ENCODE measurements around the gene IARS1.

The IARS1 gene

DNA sequence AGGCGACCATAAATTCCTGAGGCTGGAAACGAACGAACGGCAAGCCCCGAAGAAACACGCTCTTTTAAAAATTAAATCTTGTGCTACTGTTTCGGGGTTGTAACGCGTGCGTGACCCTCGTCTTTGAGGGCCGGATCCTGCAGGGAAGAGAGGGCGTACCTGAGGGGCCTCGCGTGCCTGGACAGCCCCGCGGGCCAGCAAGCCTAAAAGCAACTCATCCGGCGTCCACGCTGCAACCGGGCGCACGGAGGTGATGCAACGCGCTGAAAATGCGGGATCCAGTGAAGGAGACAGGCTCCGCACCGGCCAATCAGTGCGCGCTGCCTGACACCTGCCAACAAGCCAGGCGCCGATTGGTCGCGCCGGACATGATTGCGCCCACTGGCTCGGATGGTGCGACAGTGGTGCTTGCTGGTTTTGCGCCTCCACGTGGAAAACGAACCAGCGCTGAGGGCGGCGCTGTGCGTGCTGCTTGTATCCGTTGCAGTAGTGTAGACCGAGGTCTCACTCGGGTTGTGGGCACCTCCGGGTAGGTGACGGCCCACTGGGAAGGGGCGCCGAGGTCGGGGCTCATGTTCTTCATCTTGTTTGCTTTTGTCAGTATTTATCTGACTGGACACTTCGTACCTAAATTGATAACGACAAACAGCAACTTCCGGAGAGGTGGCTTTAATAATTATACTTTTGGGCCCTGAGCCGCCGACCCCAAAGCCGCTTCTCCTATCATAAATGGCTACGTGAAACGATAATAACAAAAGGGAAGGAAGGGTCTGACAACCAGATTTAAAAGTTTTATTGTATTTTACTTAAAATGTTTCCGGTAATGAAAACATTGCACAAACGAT is at the start of gene IARS1:
Gene IARS1 (minus strand): TSS at position 246 of the 845 bp plus-strand sequence. CDS start 4,278 bp downstream, outside the sequence.
- DNase-seq (ENCODE audit: low read depth), result peak; percentile 100

- DNase-seq (ENCODE audit: low read depth), result no peak
These were observed 49.5 kb upstream of the IARS1 start for GRCh38 chr9:92342825-92343488.

GRCh38 chr9:92341578-92341977 is 48.1 kb upstream of the IARS1 start:
- DNase-seq (ENCODE audit: low read depth), result no peak

DNA sequence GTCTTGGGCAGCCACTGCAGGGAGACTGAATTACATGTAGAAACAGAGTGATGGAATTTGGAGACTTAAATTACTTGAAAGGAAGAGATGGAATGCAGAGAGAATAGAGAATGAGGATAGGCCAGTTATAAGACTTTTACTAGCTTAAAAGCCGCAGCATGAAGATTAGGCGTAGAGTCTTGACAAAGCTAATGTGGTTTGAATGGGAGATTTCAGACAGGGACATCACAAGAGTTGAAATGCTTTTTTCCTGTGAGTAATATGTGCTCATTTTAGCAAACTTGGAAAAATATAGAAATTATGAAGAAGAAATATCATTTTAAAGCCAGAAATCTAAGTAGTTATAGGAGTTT is 39.8 kb upstream of the IARS1 start:
- no peak for DNase-seq (ENCODE audit: low read depth)

DNA sequence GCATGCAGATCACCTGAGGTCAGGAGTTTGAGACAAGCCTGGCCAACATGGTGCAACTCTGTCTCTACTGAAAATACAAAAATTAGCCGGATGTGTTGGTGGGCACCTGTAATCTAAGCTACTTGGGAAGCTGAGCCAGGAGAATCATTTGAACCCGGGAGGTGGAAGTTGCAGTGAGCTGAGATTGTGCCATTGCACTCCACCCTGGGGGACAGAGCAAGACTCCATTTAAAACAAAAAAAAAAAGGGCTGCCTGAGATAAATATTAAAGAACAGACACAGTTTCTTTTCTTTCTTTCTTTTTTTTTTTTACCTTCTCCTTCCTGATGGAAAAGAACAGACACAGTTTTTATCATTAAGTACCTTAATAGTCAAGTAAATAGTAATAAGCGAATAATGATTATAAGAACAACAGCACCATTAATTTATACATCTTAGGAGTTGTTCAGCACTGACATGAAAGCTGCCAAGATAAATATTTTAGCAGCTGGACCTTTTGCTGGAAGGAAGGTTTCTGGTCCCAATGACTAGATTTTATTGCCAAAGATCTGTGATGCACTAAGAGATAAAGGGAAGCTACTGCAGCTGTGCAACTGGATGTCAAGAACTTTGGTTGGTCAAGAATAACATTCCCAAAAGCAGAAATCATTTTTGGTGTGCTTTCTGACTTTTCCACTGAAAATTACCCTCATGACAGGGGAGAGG is 39.2 kb upstream of the IARS1 start:
- DNase-seq (ENCODE audit: low read depth), result no peak

- no peak for DNase-seq (ENCODE audit: low read depth)
These were observed 34.7 kb upstream of the IARS1 start for GRCh38 chr9:92328225-92328624.

- DNase-seq (ENCODE audit: low read depth), result no peak
These were observed 33.9 kb upstream of the IARS1 start for GRCh38 chr9:92327283-92327850.

DNA sequence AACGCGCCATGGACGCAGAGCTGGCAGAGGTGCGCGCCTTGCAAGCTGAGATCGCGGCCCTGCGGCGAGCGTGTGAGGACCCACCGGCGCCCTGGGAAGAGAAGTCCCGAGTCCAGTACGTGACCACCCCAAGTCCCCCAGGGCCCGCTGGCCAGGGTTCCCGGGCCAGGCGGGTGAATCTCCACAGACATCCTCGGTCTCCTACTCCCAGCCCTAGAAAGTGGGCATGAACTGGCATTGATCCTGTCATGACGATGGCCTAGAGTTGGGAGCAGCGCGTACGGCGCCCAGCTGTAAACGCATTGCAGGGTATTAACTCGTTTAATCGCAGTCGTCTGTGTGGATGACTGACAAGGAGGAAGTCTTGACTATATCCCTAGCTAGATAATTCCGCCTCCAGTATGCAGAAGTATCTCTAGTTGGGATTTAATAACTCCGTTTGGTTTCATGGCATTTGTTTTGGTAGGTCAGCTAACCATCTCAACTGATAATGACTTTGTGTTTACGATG is 32.5 kb upstream of the IARS1 start:
- DNase-seq (ENCODE audit: low read depth), result no peak

DNA sequence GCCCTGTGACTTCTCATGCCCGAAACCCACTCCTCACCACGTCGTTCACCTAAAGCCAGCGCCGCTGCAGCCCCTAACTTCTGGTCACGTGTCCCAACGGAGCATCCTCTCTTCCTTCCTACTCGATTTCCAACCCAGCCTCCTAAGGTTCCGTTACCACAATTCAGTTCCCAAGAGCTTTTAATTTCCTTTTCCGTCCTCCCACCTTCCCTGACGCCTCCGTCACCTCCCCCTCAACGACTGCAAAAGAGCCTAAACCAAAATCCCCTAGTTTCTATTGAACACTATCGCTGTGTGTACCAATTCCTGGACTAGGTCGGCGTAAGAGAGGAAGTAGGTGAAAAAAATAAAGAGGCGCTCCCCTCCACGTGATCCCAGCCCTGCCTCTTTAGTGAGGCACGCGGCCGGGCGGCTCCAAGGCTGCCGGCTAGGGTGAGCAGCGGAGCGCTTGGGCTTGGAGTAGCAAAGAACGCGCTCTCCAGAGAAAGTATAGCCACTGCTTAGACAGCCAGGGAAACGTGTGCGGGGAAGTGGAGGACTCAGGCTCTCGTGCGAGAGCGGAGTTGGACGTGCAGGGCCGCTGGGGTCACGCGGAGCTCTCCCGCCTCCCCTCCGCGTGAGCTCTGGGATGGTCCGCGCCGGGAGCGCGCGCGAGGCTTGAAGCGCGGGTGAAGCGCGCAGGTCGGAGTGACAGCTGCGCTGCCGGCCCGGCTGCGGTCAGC is 31.9 kb upstream of the IARS1 start, which contains the start of the genes CENPP and NOL8:
Gene CENPP (plus strand): TSS at position 685 of the 722 bp plus-strand sequence.
Gene NOL8 (minus strand): TSS at position 82 of the 722 bp plus-strand sequence. CDS start 1,189 bp downstream, outside the sequence.
- DNase-seq (ENCODE audit: low read depth), result peak; percentile 72

- DNase-seq (ENCODE audit: low read depth), result no peak
These were observed 31.4 kb upstream of the IARS1 start for GRCh38 chr9:92324889-92325268.

- no peak for DNase-seq (ENCODE audit: low read depth)
These were observed 30.9 kb upstream of the IARS1 start for GRCh38 chr9:92324431-92324830.

DNA sequence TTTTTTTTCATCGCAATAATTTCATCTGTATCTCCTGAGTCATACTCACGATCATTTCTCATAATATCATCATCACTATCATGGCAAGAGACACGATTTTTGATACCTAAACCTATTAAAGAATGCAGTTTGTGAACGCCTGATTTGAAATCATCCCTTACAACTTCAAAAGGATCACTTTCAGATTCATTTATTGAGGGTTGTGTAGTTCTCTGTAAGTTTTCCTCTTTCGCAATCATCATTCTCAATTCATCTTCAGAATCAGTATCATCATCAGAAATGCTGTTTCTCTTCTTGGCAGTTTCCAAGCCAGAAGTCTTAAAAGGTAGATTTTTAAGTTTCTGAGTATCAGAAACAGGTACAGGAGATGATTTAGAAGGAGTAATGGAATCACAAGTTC is 22.0 kb upstream of the IARS1 start:
- no peak for DNase-seq (ENCODE audit: low read depth)

GRCh38 chr9:92313624-92314012 is 20.1 kb upstream of the IARS1 start:
- no peak for DNase-seq (ENCODE audit: low read depth)

GRCh38 chr9:92312887-92313623 is 19.6 kb upstream of the IARS1 start:
- no peak for DNase-seq (ENCODE audit: low read depth)

GRCh38 chr9:92310562-92310961 is 17.1 kb upstream of the IARS1 start:
- no peak for DNase-seq (ENCODE audit: low read depth)

GRCh38 chr9:92308893-92309292 is 15.4 kb upstream of the IARS1 start:
- DNase-seq (ENCODE audit: low read depth), result no peak

- no peak for DNase-seq (ENCODE audit: low read depth)
These were observed 7.4 kb upstream of the IARS1 start for GRCh38 chr9:92300936-92301335.

GRCh38 chr9:92299116-92299515 is 5.6 kb upstream of the IARS1 start:
- DNase-seq (ENCODE audit: low read depth), result no peak

DNA sequence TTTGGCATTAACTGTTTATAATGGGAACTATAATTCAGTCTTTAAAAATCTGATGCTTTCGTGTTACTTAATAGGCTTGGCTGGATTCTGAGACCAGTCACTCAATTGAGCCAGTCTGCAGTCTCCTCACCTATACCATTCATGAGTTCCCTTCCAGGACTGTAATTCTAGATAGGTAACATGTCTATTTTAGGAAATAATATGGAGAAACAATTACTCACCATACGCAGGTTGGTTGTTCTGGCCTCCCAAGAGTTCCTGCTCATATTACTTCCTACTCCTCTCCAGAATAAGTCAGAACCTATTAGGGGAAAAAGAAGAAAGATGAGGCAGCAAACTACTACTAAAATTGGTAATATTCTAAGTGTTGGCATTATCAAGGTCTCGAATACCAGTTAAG is 4.5 kb upstream of the IARS1 start:
- DNase-seq (ENCODE audit: low read depth), result no peak

DNA sequence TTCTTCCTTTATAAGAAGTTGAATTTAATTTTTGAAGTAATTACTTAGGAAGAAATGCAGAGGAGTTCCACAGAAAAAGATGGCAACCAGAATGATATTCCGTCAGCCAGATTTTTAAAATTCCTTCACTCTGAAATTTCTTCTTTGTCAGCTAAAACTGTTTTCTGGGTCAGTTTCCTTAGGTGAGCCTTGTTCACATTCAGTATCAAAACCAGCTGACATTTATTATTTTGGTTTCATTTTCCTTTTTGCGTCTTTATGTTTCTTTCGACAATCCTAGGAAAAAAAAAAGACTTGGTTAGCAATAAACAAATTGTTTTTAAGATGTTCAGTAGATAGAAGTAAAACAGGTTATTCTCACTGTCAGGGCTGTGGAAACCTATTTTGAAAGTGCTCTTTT is 4.1 kb upstream of the IARS1 start:
- DNase-seq (ENCODE audit: low read depth), result no peak

- no peak for DNase-seq (ENCODE audit: low read depth)
These were observed 2.3 kb upstream of the IARS1 start for GRCh38 chr9:92295827-92296258.
